Testis (tissue), 2 donors: ENCODE data around the gene ADAM23.

Experiments used
- POLR2A ChIP-seq: fragments of 450-650 bp; IDR thresholded peaks from one replicate; pipeline ENCODE4 v1.6.1; 2017; ENCODE audit warnings: antibody characterized with exemption, mild to moderate bottlenecking, moderate library complexity
- TF ChIP-seq, protein P1 (sequence below), 3 experiments: fragments of 450-650 bp in 2 of 3; fragments of 200-600 bp in 1 of 3; sonication (generic) in 1 of 3; IDR thresholded peaks; one replicate each; pipeline ENCODE4 v1.5.1; 2016 to 2019; ENCODE audit warnings: antibody characterized with exemption in 3 of 3, mild to moderate bottlenecking in 2 of 3, moderate library complexity in 1 of 3

DNA sequence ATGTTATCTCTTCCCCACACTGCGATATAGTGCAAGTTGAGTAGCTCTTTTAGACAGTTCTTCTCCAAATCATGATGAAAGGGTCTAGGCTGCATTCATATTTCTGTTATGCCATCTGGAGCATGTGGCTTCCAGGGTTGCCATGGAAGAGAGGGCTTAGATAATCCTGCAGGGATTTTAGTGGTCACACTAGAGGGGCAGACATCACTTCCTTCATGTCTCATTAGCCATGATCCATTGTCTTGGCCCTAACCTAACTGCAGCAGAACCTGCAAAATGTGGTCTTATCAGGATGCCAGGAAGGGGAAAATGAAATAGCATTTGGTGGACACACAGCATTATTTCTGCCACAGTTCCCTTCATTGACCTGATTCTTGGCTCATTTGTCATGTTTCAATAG, 83.1 kb downstream of the ADAM23 start:
- TF ChIP-seq, protein P1, sequence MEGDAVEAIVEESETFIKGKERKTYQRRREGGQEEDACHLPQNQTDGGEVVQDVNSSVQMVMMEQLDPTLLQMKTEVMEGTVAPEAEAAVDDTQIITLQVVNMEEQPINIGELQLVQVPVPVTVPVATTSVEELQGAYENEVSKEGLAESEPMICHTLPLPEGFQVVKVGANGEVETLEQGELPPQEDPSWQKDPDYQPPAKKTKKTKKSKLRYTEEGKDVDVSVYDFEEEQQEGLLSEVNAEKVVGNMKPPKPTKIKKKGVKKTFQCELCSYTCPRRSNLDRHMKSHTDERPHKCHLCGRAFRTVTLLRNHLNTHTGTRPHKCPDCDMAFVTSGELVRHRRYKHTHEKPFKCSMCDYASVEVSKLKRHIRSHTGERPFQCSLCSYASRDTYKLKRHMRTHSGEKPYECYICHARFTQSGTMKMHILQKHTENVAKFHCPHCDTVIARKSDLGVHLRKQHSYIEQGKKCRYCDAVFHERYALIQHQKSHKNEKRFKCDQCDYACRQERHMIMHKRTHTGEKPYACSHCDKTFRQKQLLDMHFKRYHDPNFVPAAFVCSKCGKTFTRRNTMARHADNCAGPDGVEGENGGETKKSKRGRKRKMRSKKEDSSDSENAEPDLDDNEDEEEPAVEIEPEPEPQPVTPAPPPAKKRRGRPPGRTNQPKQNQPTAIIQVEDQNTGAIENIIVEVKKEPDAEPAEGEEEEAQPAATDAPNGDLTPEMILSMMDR (IDR thresholded peaks at IDR 0.05): no peak
- TF ChIP-seq POLR2A: no peak
